ENCODE results near the gene PTPN13.

Gene PTPN13

DNA sequence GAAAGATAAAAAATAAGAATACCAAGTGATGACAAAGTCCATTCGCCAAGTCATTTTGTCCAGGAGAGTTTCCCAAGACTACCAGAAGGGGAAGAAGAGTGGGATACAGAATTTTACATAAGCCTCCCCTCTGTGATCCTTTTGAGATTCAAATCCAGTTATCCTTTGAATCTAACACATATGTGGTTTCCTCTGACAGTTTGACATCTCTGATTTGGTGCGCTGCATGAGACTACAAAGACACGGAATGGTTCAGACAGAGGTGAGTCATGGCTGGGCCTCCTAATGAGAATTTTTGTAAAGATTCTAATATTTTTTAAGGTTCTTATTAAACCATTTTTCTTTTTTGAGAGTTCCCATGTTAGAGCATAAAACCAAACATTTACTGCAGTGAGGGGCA lies 216.7 kb downstream of the PTPN13 start:
- DNase-seq (ENCODE audit: low read depth): no peak
- TF ChIP-seq, protein P1, sequence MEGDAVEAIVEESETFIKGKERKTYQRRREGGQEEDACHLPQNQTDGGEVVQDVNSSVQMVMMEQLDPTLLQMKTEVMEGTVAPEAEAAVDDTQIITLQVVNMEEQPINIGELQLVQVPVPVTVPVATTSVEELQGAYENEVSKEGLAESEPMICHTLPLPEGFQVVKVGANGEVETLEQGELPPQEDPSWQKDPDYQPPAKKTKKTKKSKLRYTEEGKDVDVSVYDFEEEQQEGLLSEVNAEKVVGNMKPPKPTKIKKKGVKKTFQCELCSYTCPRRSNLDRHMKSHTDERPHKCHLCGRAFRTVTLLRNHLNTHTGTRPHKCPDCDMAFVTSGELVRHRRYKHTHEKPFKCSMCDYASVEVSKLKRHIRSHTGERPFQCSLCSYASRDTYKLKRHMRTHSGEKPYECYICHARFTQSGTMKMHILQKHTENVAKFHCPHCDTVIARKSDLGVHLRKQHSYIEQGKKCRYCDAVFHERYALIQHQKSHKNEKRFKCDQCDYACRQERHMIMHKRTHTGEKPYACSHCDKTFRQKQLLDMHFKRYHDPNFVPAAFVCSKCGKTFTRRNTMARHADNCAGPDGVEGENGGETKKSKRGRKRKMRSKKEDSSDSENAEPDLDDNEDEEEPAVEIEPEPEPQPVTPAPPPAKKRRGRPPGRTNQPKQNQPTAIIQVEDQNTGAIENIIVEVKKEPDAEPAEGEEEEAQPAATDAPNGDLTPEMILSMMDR (IDR thresholded peaks at IDR 0.05; ENCODE audit: control insufficient read depth, insufficient read depth, low read depth, low read length, missing control alignments): no peak
- H3K4me3 ChIP-seq (ENCODE audit: control insufficient read depth, low read depth, low read length): no peak overlapping the region

DNA sequence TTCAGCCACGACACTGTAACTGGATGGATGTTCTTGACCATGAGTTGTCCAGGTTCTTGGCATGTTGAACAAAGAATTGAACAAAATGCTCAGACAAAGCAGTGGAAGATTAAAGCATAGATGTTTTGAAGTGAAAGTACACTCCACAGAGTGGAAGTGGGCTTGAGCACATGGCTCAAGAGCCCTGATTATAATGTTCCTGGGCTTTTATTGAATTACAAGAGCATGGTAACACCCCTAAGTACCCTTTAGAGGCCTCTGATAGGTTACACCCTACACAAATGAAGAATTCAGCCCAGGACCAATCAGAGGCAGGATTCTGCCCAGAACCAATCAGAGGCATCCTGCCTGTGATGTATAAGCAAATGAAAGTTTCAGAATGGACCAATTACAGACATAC lies 221.5 kb downstream of the PTPN13 start:
- no peak overlapping the region for H3K4me3 ChIP-seq (ENCODE audit: control insufficient read depth, low read depth, low read length)
- DNase-seq (ENCODE audit: low read depth): no peak

DNA sequence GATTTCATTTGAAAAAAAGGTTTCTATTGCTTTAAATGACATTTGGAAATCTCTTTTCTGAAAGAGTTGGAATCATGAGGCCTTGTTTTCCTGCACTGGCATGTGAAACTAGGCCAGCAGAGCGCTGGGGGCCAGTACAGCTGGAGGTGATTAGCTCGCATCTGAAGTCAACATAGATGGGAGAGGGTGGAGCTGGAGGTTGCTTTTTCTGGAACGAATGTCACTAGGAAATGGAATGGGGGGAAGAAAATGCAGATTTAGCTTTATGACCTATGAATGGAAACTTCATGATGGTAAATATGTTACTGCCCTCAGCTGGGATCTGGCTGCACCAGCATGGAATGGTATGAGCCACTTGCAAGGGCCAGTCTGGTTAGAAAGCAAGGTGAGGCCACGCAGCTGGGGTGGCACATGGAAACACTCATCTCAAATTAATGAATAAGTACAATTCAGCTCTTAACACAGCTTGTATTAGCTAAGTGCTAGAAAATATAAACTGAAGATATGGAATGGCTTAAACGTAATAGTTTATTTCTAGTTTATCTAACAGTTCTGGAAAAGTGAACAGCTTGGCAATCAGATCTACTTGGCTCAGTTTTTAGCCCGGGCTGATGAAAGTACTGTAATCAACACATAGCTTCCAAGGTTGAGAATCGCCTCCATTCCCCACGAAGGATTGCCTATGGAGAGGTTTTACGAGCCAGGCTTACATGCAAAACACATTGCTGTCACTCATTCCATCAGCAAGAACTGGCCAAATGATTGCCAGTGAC lies 222.6 kb downstream of the PTPN13 start:
- peak; percentile 63 for DNase-seq (ENCODE audit: low read depth)
- TF ChIP-seq, protein P1 (IDR thresholded peaks at IDR 0.05; ENCODE audit: control insufficient read depth, insufficient read depth, low read depth, low read length, missing control alignments): no peak
- H3K4me3 ChIP-seq (ENCODE audit: control insufficient read depth, low read depth, low read length): no peak overlapping the region

More for the DNA sequence above, 221.5 kb downstream of the PTPN13 start:
- TF ChIP-seq, protein P1 (IDR thresholded peaks at IDR 0.05; ENCODE audit: control insufficient read depth, insufficient read depth, low read depth, low read length, missing control alignments): no peak

DNA sequence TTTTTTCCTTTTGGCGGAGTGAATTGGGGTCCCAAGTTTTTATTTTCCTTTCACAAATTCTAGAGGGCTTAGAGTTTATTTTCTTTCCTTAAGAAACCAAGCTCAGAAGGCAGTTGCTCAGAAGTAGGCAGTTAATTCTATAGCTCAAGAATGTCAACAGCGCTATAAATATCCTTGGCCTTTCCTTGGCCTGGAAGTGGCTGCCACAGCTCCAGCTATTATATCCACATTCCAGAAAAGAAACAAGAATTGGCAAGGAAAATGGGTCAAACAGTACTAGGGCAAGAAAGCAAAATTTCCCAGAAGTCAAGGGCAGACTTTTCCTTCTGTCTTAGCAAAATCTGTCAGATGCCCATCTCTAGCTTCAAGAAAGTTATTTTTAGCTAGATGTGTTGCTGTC lies 224.1 kb downstream of the PTPN13 start:
- DNase-seq (ENCODE audit: low read depth): no peak
- no peak overlapping the region for H3K4me3 ChIP-seq (ENCODE audit: control insufficient read depth, low read depth, low read length)
- TF ChIP-seq, protein P1 (IDR thresholded peaks at IDR 0.05; ENCODE audit: control insufficient read depth, insufficient read depth, low read depth, low read length, missing control alignments): no peak

DNA sequence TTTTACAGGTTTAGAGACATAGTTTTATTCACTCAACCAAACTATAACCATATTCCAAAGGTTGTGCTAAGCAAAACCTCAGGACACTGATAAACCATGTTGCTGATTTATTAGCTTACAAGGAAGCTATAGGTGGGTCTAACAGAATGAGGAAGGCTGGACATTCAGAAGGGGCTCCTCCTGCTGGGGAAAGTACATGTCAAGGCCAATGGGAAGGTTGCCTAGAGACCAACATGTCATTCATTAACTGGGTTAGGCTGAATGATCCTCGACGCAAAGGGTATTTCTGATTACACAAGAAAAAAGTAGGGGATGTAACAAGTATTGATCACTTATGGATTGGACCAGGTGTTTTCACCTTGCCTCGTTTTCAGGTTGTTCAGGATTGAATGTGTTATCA lies 224.7 kb downstream of the PTPN13 start:
- no peak for DNase-seq (ENCODE audit: low read depth)
- TF ChIP-seq, protein P1 (IDR thresholded peaks at IDR 0.05; ENCODE audit: control insufficient read depth, insufficient read depth, low read depth, low read length, missing control alignments): no peak
- H3K4me3 ChIP-seq (ENCODE audit: control insufficient read depth, low read depth, low read length): no peak overlapping the region

DNA sequence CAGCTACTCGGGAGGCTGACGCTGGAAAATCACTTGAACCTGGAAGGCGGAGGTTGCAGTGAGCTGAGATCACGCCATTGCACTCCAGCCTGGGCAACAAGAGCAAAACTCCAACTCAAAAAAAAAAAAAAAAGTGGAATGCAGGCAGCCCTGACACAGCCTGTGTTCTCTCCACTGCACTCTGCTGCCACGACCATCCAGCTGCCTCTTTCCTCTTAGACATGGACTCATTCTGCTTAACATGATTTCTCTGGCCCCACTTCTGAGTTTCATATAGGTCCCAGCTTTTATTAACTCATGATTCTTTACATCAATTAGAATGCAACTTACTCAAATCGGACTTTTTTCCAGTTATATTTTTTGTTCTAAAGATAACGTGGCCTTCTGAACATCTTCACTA lies 225.4 kb downstream of the PTPN13 start:
- TF ChIP-seq, protein P1 (IDR thresholded peaks at IDR 0.05; ENCODE audit: control insufficient read depth, insufficient read depth, low read depth, low read length, missing control alignments): no peak
- H3K4me3 ChIP-seq (ENCODE audit: control insufficient read depth, low read depth, low read length): no peak overlapping the region

More for the DNA sequence above, 225.4 kb downstream of the PTPN13 start:
- no peak for DNase-seq (ENCODE audit: low read depth)
